MM.1S (cell line): Measurements from ENCODE around the gene C1orf116.

Source experiments
- CTCF ChIP-seq: fragments of 300-600 bp; sonication (generic); IDR thresholded peaks from 2 replicates; pipeline ENCODE4 v1.5.1; 2016; ENCODE audit warnings: antibody characterized with exemption, low read length, mixed read lengths
- EZH2 ChIP-seq: fragments of 300-600 bp; sonication (generic); optimal IDR thresholded peaks from 2 replicates; pipeline ENCODE3; 2017; ENCODE audit warnings: low read depth, mild to moderate bottlenecking, antibody characterized with exemption, low read length, mixed read lengths

GRCh38 chr1:207078578-207079132 lies 46.1 kb upstream of the C1orf116 start:
- TF ChIP-seq CTCF (no peak), EZH2 (no peak)
